H1 (cell line): Measurements from ENCODE around the gene POLE. TPM values are rescaled to one million over a fixed set of nuclear protein-coding genes. Genes with fewer than 3 reads are reported as not detected.

ENCODE experiments used
- CTCF ChIA-PET: fragments of 300-600 bp; sonication (Branson Sonifier 250); formaldehyde crosslinking; loops from one replicate; lab custom pipeline; 2021; ENCODE audit not compliant: partially characterized antibody; lab: Charles Lee
- POLR2A ChIA-PET: fragments of 300-600 bp; sonication (Branson Sonifier 250); formaldehyde crosslinking; loops from one replicate; lab custom pipeline; 2021; ENCODE audit warnings: inconsistent platforms; ENCODE audit not compliant: partially characterized antibody; lab: Charles Lee
- DNase-seq, 2 experiments: peaks; one replicate each; pipeline versions ENCODE4 v3.0.0 to v3.0.0-alpha.2; 2010 to 2022; ENCODE audit warnings: low spot score in 2 of 2, low read depth in 1 of 2, mixed read lengths in 1 of 2
- FAIRE-seq: peaks from 2 replicates; lab custom pipeline; 2011; peaks lifted over from hg19 to GRCh38; lab: Jason Lieb, UNC
- H2AFZ ChIP-seq: 2 replicates; pipeline ENCODE4 v1.8.1; 2012; ENCODE audit warnings: low read length, inconsistent platforms
- H2AK5ac ChIP-seq: 2 replicates; pipeline ENCODE4 v1.6.1; 2013; ENCODE audit warnings: low read depth, low read length
- H2BK120ac ChIP-seq: replicated peaks from 2 replicates; pipeline ENCODE3; 2013; ENCODE audit warnings: low read depth, low read length, inconsistent platforms
- H2BK12ac ChIP-seq: 2 replicates; pipeline ENCODE4 v1.6.1; 2013; ENCODE audit warnings: low read depth, low read length
- H2BK15ac ChIP-seq: 2 replicates; pipeline ENCODE4 v1.6.1; 2013; ENCODE audit warnings: low read length
- H2BK20ac ChIP-seq: 2 replicates; pipeline ENCODE4 v1.6.1; 2013; ENCODE audit warnings: low read length
- H2BK5ac ChIP-seq: 2 replicates; pipeline ENCODE4 v1.6.1; 2013; ENCODE audit warnings: low read depth, low read length
- H3K14ac ChIP-seq: 2 replicates; pipeline ENCODE4 v1.6.1; 2013; ENCODE audit warnings: inconsistent platforms; ENCODE audit not compliant: insufficient read length
- H3K18ac ChIP-seq: 2 replicates; pipeline ENCODE4 v1.6.1; 2013; ENCODE audit warnings: low read length; ENCODE audit errors: extremely low read depth
- H3K23ac ChIP-seq: 2 replicates; pipeline ENCODE4 v1.6.1; 2013; ENCODE audit warnings: inconsistent platforms; ENCODE audit not compliant: insufficient read length
- H3K23me2 ChIP-seq: 2 replicates; pipeline ENCODE4 v1.6.1; 2013; ENCODE audit warnings: low read depth, low read length
- H3K27ac ChIP-seq: 2 replicates; pipeline ENCODE4 v1.6.1; 2011; ENCODE audit warnings: low read depth, low read length, inconsistent platforms
- H3K27me3 ChIP-seq, 4 experiments: replicated peaks in 1 of 4; 1 replicate in 1 of 4; 2 replicates in 3 of 4; pipeline versions ENCODE4 v1.6.1 to v1.8.1; 2011 to 2013; ENCODE audit warnings: low read length in 3 of 4, mild to moderate bottlenecking in 3 of 4, inconsistent platforms in 2 of 4, mixed read lengths in 2 of 4, moderate library complexity in 1 of 4; ENCODE audit not compliant: control insufficient read depth in 3 of 4, insufficient read depth in 3 of 4; ENCODE audit errors: extremely low read depth in 1 of 4
- H3K36me3 ChIP-seq, 4 experiments: 2 replicates each; pipeline versions ENCODE4 v1.6.1 to v1.8.1; 2011 to 2013; ENCODE audit warnings: mild to moderate bottlenecking in 4 of 4, low read length in 3 of 4, moderate library complexity in 2 of 4, control low read depth in 1 of 4, inconsistent platforms in 1 of 4; ENCODE audit not compliant: insufficient read depth in 4 of 4, control insufficient read depth in 2 of 4
- H3K4ac ChIP-seq: replicated peaks from 2 replicates; pipeline ENCODE3; 2013; ENCODE audit warnings: low read length, low read depth, mixed read lengths, inconsistent platforms; ENCODE audit not compliant: insufficient read length
- H3K4me1 ChIP-seq, 4 experiments: replicated peaks in 1 of 4; 1 replicate in 1 of 4; 2 replicates in 3 of 4; pipeline versions ENCODE4 v1.6.1 to v1.8.1; 2011 to 2013; ENCODE audit warnings: low read length in 3 of 4, inconsistent platforms in 2 of 4, mixed read lengths in 1 of 4; ENCODE audit not compliant: insufficient read depth in 4 of 4, control insufficient read depth in 3 of 4
- H3K4me2 ChIP-seq, 2 experiments: 2 replicates each; pipeline versions ENCODE4 v1.6.1 to v1.8.1; 2011 to 2013; ENCODE audit warnings: low read depth in 2 of 2, low read length in 2 of 2, control low read depth in 1 of 2, inconsistent platforms in 1 of 2, mild to moderate bottlenecking in 1 of 2; ENCODE audit not compliant: insufficient read depth in 1 of 2
- H3K4me3 ChIP-seq, 4 experiments: fragments of 200-600, 300-600 bp in 1 of 4; sonication (generic), shearing (Covaris generic), sonication (Bioruptor Twin) in 1 of 4; 2 replicates each; pipeline versions ENCODE4 v1.5.1 to v1.8.1; 2011 to 2016; ENCODE audit warnings: low read length in 4 of 4, low read depth in 3 of 4, control low read depth in 2 of 4, inconsistent platforms in 2 of 4, mild to moderate bottlenecking in 2 of 4, mixed read lengths in 1 of 4, moderate library complexity in 1 of 4; ENCODE audit not compliant: insufficient read depth in 2 of 4; ENCODE audit errors: extremely low read depth in 1 of 4
- H3K56ac ChIP-seq: replicated peaks from 2 replicates; pipeline ENCODE3; 2013; ENCODE audit warnings: low read depth, mild to moderate bottlenecking, mixed read lengths, low read length, inconsistent platforms; ENCODE audit not compliant: insufficient read length
- H3K79me1 ChIP-seq: 2 replicates; pipeline ENCODE4 v1.6.1; 2013; ENCODE audit warnings: low read depth, low read length, control low read depth
- H3K79me2 ChIP-seq, 2 experiments: 2 replicates each; pipeline versions ENCODE4 v1.6.1 to v1.8.1; 2012 to 2013; ENCODE audit warnings: low read length in 2 of 2, mild to moderate bottlenecking in 2 of 2, inconsistent platforms in 1 of 2; ENCODE audit not compliant: insufficient read depth in 2 of 2, control insufficient read depth in 1 of 2
- H3K9ac ChIP-seq, 4 experiments: replicated peaks in 1 of 4; 1 replicate in 1 of 4; 2 replicates in 3 of 4; pipeline versions ENCODE4 v1.6.1 to v1.8.1; 2011 to 2013; ENCODE audit warnings: low read depth in 3 of 4, low read length in 3 of 4, control low read depth in 2 of 4, mild to moderate bottlenecking in 2 of 4, moderate library complexity in 2 of 4, inconsistent platforms in 1 of 4; ENCODE audit errors: extremely low read depth in 1 of 4
- H3K9me3 ChIP-seq, 2 experiments: 2 replicates each; pipeline versions ENCODE4 v1.6.1 to v1.8.1; 2012 to 2013; ENCODE audit warnings: mild to moderate bottlenecking in 2 of 2, moderate library complexity in 2 of 2, control low read depth in 1 of 2, inconsistent platforms in 1 of 2, low read depth in 1 of 2, low read length in 1 of 2, mixed read lengths in 1 of 2; ENCODE audit not compliant: insufficient read depth in 2 of 2
- H4K20me1 ChIP-seq, 2 experiments: replicated peaks in 1 of 2; 2 replicates each; pipeline versions ENCODE3 to v1.8.1; 2011 to 2013; ENCODE audit warnings: inconsistent platforms in 2 of 2, low read length in 2 of 2, mild to moderate bottlenecking in 1 of 2; ENCODE audit not compliant: insufficient read depth in 2 of 2, control insufficient read depth in 1 of 2
- H4K5ac ChIP-seq: 2 replicates; pipeline ENCODE4 v1.6.1; 2013; ENCODE audit warnings: low read length, low read depth, mixed read lengths, inconsistent platforms; ENCODE audit not compliant: insufficient read length
- H4K8ac ChIP-seq: 2 replicates; pipeline ENCODE4 v1.8.0; 2013; ENCODE audit warnings: mild to moderate bottlenecking, moderate library complexity, low read length, inconsistent platforms; ENCODE audit not compliant: insufficient read depth; ENCODE audit errors: extremely low read depth
- H4K91ac ChIP-seq: replicated peaks from 2 replicates; pipeline ENCODE3; 2013; ENCODE audit warnings: low read length, mixed read lengths, inconsistent platforms; ENCODE audit not compliant: insufficient read length
- GABPA ChIP-seq: IDR thresholded peaks from 2 replicates; pipeline ENCODE4 v1.6.1; 2011; ENCODE audit warnings: mild to moderate bottlenecking, low read length, moderate library complexity, borderline replicate concordance; ENCODE audit not compliant: insufficient read depth
- KDM4A ChIP-seq: IDR thresholded peaks from one replicate; pipeline ENCODE4 v1.7.1; 2012; ENCODE audit warnings: low read depth, mild to moderate bottlenecking, moderate library complexity, low read length, inconsistent platforms; ENCODE audit not compliant: severe bottlenecking
- SP4 ChIP-seq: IDR thresholded peaks from 2 replicates; pipeline ENCODE4 v1.6.1; 2012; ENCODE audit warnings: low read length, inconsistent platforms
- TBP ChIP-seq: IDR thresholded peaks from 2 replicates; pipeline ENCODE4 v1.6.1; 2011; ENCODE audit warnings: low read depth, low read length, improper control_type of control experiment
- WGBS, 2 experiments: shearing (Covaris generic) in 1 of 2; methylation state at CpG; one replicate each; pipeline versions ENCODE4 v1.1.6 to v1.1.7; 2013 to 2015; ENCODE audit warnings: low lambda C conversion rate in 2 of 2, mixed read lengths in 2 of 2, inconsistent platforms in 1 of 2, low coverage in 1 of 2, missing lambda C conversion rate in 1 of 2; ENCODE audit not compliant: insufficient replicate concordance in 2 of 2, insufficient coverage in 1 of 2, insufficient read length in 1 of 2; ENCODE audit errors: extremely low coverage in 1 of 2, missing lambda C conversion rate in 1 of 2; 5-methylcytosine and 5-hydroxymethylcytosine counted together
- polyA plus RNA-seq, 7 experiments: library from polyadenylated mRNA; depleted of rRNA in 3 of 7; stranded (reverse) in 5 of 7; unstranded in 2 of 7; fragments of >200 nt in 5 of 7; fragments of 200-250 nt in 2 of 7; gene quantifications; 1 replicate in 5 of 7; 2 replicates in 1 of 7; 4 replicates in 1 of 7; pipeline versions ENCODE4 v1.2.1 to v1.2.3, GENCODE V29; 2011 to 2013; ENCODE audit warnings: missing spikeins in 2 of 7, mixed read lengths in 2 of 7
- total RNA-seq: library from RNA; stranded (reverse); fragmentation: NEBNext Ultra II Directional; extraction: Animal tissue kit (Norgen Biotek cat#: 25700); gene quantifications from 2 replicates; pipeline ENCODE4 v1.2.1, GENCODE V29; 2021

Gene POLE
- total and polyA plus RNA-seq, 2 of the 8 experiments (the other 6 are each of a cell fraction or from before 2014, with no cell fraction given), result 59.7 to 115 TPM

- Histone ChIP-seq H2BK12ac (no peak overlapping the region), H3K79me1 (no peaks in the 10 kb centered on the region), H3K4me3 (no peak overlapping the region), H3K36me3 (peaks cover 23 to 79% (median 52%) of the 10 kb centered on the region in 4 experiments), H2AK5ac (no peak overlapping the region), H3K9ac (no peak overlapping the region), H2BK5ac (no peak overlapping the region), H2BK15ac (no peak overlapping the region), H4K8ac (no peak overlapping the region; the same call in 1 of the 2 replicates), H3K23ac (no peak overlapping the region), H3K9me3 (peaks cover 0 to 8% of the 10 kb centered on the region in 2 experiments; a peak in 1 of 4 replicates), H3K18ac (no peak overlapping the region), H3K4ac (no peak overlapping the region), H2AFZ (no peak overlapping the region), H3K56ac (no peak overlapping the region), H3K4me2 (no peak overlapping the region), H4K20me1 (peaks cover 3 to 19% of the 10 kb centered on the region in 2 experiments), H2BK120ac (no peak overlapping the region), H3K79me2 (no peaks in the 10 kb centered on the region; a peak in 1 of 4 replicates), H4K5ac (no peak overlapping the region), H3K27me3 (no peaks in the 10 kb centered on the region), H3K14ac (no peak overlapping the region), H2BK20ac (no peak overlapping the region), H3K4me1 (no peaks in the 10 kb centered on the region; a peak in 1 of 7 replicates), H4K91ac (no peak overlapping the region), H3K23me2 (no peaks in the 10 kb centered on the region), H3K27ac (no peak overlapping the region)
- 94% methylated on average over 12 of the region's 12 CpGs; no CpG with 5 or more reads in 1 of the 2 experiments for WGBS, 2 experiments
- DNase-seq (no peak), FAIRE-seq (no peak)
- ChIA-PET POLR2A (interaction anchor here (0.6 to 1.1 kb wide), 3 partner anchors 10 to 13 kb away, joined by 3 read pairs; no protein-coding TSS in a partner anchor), CTCF (no interaction called here)
- TF ChIP-seq SP4 (no peak), TBP (no peak), KDM4A (no peak), GABPA (no peak)
Measured at GRCh38 chr12:132726386-132726785, 39.2 kb upstream of the POLE start.
